Effector CD4-positive, alpha-beta T cell (primary cell): Measurements from ENCODE around the gene NTMT1.
A peak's percentile ranks its signal among the peaks of the same experiment; 100 is the strongest.
"Not testable (repeated sequence)": the region's sequence is repeated elsewhere in the genome, so short reads cannot be mapped to it uniquely, and the experiment has no call there.

ENCODE experiments used
- DNase-seq: peaks from one replicate; pipeline ENCODE4 v3.0.0-alpha.2; 2020

The NTMT1 gene

DNA sequence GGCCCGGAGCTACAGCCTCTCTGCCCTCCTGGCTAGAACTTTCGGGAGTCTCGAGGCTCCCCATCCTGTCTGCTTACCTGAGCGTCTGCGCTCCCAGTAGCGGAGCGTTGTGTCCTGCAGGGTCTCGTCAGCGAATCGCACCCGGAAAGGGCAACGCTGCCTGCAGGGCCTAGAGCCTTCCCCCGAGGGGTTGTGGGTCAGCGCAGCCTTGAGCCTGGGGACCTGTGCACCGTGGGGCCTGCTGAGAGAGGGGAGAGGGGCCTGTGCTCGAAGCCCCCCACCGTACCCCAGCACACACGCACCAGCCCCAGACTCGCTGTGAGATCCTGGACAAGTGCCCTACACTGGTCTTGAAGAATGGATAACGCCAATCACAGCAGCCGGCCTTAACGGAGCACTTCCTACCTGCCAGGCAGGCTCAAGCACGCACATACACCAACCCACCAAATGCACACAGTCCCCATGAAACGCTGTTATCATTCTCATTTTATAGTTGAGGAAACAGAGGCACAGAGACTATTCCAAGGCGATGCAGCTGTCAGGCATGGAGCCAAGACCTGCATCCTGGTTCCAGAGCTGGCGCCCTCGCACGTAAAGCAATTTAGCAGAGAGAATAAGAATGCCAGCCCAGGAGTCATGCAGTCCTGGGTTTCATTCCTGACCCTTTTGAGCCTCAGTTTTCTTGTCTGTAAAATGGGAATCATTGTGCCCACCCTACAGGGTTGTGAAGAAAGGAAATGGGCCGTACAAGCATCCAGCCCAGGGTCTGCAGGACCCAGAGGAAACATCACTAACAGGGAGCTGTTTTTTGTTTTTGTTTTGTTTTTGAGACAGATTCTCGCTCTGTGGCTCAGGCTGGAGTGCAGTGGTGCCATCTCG, 10.3 kb upstream of the NTMT1 start:
- DNase-seq, result no peak

GRCh38 chr9:129617167-129617566, 8.8 kb upstream of the NTMT1 start:
- no peak for DNase-seq

DNA sequence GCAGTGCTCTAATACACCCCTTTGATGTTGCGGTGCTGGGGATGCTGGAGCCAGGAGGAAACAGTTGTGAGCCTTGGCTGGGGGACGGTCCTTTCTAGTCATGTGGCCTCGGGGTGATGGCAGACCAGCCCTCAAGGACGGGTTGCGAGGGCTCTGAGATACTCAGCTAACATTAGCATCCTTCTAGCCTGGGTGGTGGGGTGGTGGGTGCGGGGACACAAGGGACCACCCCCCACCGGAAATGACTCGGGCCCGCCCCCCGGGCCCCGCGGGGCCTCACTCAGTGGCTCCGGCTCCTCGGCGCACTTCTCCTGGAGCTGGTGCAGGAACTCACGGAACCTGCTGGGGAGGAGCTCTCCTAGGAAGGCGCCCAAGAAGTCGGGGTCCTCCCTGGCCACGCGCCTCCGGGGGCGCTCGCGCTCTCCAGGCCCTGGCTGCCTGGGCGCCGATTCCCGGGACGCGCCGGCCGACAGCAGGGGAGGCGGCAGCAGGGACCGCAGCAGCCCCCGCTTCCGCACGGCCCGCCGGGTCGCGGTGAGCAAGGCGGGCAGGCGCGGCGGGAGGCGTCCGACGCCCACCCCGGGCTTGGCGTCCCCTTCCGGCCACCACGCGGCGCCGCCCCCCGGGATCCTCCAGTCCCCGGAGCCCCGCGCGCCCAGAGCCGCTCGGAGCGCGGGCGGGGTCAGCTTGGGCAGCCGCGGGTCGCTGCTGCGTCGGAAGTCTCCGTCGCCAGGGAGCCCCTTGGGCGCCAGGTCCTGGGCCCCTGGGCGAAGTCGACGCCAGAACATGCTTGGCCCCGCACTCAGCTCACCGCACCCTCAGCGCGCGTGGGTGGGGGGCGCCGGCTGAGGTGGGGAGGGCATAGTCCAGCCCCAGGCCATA, 5.9 kb upstream of the NTMT1 start:
- no peak for DNase-seq

DNA sequence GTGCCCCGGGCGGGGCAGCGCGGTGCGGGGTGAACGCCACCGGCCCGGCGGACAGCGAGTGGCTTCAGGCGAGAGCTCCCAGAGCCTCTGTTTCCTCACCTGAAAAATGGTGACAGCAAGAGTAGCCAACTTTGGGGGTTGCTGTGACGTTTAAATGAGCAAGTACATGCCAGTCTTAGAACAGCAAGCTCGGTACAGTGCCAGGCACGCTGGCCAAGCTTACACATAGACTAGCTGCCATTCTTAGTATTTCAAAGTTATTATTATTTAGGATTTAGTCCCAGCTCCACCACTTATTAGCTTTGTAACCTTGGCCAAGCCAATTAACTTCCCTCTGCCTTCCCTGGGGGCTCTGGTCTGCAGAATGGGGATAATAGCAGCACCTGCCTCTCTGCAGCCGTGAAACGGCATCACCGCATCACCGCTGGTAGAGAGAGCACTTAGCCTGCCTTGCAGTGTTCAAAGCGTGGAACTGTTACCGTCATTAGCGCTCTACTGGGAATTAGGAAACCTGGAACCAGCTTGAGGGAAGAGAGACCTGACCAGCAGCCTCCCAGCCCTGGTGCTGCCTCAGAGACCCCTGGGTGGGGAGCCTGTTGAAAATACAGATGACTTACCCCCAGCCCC, 5.2 kb upstream of the NTMT1 start, which contains the start of gene C9orf50:
TSS of gene C9orf50 (minus strand) at position 433 of the 627 bp plus-strand sequence. CDS start 527 bp downstream, outside the sequence.
- DNase-seq, result no peak

GRCh38 chr9:129623331-129623730, 2.6 kb upstream of the NTMT1 start:
- DNase-seq, result no peak

DNA sequence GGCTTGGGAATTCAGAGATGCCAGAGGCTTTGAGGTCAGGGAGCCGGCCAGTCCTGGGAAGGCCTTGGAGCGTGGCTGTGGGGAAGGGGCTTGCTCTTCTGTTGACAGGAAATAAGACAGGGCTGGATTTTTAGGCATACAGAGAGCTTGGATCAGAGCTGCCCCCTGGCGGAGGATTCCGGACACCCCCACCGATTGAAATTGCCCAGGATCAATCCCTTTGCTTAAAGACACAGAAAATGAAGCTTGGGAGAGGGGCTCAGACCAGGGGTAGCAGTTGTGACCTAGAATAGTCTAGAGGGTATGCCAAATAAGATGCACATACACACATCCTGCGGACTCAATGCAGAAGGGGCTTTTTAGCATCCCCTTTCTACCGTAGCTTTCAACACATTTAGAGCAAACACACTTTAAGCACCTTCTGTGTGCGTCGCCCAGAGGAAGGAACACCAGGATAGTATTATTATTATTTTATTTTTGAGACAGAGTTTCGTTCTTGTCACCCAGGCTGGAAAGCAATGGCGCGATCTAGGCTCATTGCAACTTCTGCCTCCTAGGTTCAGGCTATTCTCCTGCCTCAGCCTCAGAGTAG, 1.7 kb upstream of the NTMT1 start:
- peak; percentile 57 for DNase-seq

- DNase-seq, result peak; percentile 37
Observed at GRCh38 chr9:129624947-129625346, 1.0 kb upstream of the NTMT1 start.

DNA sequence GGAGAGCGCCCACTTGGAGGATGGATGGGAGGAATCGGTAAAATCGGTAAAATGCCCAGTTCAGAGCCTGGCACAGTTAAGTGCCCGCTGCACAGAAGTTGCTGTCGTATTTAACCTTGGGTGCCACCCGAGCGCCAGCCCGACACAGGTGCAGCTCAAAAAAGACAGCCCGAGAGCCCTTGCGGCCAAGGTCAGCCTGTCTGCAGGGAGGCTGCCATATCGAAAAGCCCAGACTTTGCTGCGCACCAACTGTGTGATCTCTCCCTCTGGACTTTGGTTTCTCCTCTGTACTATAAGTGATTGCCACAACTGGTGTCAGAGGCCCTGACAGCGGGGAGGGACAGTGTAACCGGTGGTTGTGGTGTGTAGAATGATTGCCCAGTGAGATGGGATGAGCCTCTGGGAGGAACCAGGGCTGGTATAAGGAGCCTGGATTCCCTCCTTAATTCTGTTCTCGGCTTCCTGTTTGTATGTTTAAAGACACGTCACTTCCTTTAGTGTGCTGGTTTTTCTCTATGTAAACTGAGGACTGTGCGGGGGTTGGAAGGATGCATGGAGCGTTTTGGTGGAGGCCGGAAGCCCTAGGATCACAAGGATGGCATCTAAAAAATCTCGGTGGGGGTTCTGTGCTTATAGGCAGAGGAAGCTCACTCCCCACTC, 792 bp downstream of the NTMT1 start:
- peak; percentile 27 for DNase-seq

DNA sequence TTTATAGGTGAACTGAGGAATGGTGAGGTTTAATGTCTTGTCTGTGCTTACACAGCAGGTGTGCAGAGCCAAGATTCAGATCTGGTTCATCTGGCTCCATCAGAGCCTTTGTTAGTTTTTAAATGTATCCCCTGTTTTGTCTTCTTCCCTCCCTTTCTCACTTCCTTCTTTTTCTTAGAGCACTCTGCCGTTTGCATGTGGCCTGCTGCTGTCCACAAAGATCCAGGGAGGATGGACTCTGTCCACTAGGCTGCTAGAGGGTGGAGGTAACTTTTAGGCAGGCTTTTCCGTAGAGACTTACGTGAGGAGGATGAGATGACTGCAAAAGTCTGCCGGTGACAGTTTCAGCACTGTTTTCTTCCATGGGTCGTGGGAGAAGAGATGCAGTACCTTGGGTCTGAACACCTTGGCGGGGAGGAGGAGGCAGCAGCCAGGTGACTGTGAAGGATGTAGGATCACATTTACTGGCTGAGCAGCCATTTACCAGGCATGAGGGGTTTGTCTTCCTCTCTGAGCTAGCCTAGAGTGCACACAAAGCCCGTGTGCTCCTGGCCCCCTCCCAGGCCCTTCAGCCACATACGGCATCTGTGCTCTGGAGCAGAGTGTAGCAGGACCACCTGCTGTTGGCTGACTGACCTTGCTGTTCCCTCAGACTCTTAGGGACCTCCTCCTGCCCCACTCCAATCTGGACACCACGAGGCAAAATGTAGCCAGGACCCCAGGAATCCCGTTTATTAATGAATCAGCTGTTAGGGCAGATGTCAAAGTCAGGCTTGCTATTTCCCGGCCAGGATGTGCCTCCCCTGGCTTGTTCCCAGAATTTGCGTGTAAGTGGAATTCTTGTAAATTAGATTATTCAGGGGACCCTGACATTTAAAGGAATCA, 1.8 kb downstream of the NTMT1 start:
- DNase-seq, result no peak

- DNase-seq, result no peak
Observed at GRCh38 chr9:129628709-129629108, 2.7 kb downstream of the NTMT1 start.

DNA sequence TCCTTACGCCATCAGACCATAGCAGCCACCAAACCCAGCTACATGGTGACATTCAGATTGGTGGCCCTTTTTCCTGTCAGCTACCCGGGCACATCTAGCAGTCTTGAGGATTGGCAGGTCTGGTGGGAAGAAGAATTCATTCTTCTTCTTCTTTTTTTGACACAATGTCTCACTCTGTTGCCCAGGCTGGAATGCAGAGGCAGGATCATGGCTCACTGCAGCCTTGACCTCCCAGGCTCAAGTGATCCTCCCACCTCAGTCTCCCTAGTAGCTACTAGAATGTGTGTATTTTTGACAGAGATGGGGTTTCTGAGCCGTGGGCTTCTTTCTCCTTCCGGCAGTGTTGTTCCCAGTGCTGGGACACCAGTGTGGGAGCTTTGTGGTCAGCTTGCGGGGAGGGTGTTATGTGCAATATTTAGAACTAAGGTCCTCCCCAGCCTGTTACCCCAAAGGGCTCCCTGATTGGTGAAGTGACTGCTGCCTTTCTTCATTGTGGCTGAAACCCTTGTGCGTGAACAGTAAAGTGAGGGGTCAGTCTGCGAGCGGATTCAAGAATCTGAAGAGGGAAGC, 3.4 kb downstream of the NTMT1 start:
- DNase-seq, result no peak

DNA sequence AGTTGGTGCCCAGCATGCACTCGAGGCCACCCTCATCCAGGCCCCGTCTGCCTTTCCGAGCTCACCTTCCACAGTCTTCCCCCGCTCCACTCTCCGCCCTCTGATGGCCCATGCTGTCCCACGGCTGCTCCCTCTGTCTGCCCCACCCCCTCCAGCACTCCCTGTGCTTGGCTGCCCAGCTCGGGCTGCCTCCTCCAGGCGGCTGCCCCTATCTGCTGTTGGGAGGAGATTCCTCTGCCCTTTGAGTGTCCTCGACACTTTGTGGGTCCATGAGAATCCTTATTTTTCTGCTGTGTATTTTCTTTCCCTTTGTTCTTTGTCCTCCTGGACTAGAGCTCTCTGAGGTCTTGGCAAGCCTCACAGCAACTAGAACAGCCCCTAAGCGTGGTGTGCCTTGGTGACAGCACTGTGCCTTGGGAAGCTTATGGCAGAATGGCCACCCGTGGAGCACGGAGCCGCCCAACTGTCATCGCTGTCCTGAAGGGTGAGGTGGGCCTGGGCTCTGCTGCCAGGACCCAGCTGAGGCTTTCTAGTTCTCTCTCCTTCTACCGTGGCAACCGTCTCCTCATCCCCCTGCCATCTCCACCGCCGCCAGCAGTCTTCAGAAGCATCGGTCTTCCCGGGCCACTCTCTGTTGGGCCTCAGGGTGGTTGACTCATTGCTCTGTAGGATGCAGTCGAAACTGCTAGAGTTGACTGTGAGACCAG, 5.2 kb downstream of the NTMT1 start:
- DNase-seq, result no peak

DNA sequence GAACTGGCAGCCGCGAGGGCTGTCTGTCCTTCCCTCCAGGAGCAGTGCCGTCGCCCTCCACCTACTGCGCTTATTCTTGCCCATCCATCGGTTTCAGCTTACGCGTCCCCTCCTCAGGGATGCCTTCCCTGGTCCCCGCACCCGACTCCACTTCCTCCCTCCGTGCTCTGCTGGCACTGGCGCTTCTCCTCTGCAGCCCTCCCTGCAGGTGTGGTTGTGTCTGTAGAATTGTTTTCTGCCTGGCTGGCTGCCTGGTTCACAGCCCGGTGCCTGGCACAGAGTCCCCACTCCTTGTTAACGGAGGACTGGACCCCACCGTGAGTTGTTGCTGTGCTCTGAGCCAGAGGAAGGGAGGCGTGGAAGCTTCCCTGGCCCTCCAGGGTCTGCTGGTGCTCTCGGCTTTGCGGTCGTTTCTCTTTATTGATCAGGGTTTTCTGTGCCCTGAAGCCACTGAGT, 5.7 kb downstream of the NTMT1 start:
- DNase-seq, result no peak

DNA sequence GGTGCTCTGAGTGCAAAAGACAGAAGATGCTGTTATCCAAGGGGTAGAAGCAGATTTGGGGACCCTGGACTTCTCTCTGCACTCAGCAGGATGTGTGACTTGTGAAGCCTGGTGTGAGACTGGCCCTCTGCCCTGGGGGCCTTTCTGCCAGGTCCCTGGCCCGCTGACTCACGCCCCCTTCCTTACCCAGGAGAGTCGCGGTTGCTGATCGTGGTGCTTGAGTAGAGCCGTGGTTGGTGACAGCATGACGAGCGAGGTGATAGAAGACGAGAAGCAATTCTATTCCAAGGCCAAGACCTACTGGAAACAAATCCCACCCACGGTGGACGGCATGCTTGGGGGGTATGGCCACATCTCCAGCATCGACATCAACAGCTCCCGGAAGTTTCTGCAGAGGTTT, 6.5 kb downstream of the NTMT1 start:
- no peak for DNase-seq

DNA sequence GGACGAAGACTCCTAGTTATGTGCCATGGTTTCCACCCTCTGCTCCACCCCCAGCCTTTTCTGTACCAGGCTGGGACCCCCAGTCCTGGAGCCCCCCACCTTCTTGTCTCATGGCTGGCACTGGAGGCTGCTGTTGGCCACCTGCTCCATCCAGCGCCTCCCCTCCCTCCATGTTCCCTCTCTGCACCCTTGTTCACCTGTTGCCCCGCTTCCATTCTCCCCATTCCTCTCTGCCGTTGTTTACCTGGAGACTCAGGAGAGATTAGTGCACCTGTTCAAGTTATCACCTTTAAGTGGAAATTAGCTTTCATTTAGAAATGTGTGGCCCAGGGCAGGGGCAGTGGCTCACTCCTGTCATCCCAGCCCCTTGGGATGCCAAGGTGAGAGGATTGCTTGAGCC, 7.2 kb downstream of the NTMT1 start:
- DNase-seq, result no peak

DNA sequence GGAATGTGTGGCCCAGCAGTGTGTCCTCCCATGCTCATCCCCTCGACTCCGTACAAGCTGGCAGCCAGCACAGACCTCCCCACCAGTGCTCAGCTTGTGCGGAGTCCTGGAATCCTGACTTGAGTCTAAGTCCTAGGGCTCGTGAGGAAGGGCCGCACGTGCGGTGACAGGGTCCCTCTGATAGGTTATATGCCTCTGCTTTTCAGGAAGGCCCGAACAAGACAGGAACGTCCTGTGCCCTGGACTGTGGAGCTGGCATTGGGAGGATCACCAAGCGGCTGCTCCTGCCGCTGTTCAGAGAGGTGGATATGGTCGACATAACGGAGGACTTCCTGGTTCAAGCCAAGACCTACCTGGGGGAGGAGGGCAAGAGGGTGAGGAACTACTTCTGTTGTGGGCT, 7.9 kb downstream of the NTMT1 start:
- no peak for DNase-seq

- no peak for DNase-seq
Observed at GRCh38 chr9:129635099-129636065, 9.4 kb downstream of the NTMT1 start.

GRCh38 chr9:129636343-129636742, 10.4 kb downstream of the NTMT1 start:
- not testable (repeated sequence) for DNase-seq

DNA sequence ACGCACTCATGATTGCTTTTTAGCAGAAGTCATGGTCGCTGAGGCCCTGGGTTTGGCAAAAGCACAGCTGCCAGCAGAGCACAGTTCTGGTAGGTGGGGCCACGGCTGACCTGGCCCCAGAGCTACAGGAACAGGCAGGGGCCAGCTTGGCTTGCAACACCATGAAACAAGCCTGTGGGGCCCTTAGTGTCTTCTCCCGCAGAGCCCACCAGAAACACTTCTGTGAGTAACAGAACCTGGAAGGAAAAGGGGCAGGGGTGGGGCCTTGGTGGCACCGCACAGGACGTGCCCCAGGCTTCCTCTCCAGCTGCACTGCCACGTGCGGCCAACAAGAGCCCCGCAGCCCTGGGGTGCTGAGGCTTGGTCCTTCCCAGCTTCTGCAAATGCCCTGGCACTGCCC, 11.1 kb downstream of the NTMT1 start:
- no peak for DNase-seq
